Measurements from ENCODE around the gene UBTF.

Gene UBTF

DNA sequence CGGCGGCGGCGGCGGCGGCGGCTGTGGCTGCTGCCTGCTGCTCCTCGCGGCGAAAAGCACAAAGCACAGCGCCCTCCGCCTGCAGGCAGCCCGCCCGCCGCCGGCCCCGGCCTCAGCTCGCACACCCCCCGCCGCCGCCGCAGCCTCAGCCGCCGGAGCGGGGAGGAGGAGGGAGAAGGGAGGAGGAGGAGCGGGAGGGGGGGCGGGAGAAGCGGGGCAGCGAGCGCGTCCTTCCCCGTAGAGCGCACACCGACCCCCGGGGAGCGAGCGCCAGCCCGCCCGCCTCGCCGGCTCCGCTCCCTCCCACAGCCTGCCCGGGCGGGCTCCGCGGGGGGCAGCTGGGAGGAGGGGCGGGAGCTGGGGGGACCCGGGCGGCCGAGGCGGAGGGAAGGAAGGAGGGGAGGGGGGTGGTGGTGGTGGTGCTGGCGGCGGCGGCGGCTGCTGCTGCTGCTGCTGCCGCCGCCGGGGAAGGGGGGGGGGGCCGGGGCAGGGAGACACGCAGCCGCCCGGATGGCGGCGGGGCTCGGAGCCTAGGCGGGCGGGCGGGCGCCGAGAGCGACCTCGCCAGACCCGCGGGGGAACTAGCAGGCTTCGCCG lies at the start of gene UBTF:
UBTF (minus strand) TSS at position 60 of the 597 bp plus-strand sequence. CDS start 1,446 bp downstream, outside the sequence.
- TF ChIP-seq CTCF (IDR thresholded peaks at IDR 0.05; ENCODE audit: low read depth, low read length, missing control alignments): no peak

GRCh38 chr17:44268709-44269534 lies 49.4 kb upstream of the UBTF start:
- H3K4me3 ChIP-seq (replicated peaks; ENCODE audit: low read depth, low read length): no peak overlapping the region
- TF ChIP-seq CTCF (IDR thresholded peaks at IDR 0.05; ENCODE audit: low read depth, low read length, missing control alignments): no peak
- DNase-seq (ENCODE audit: extremely low read depth, low read depth): no peak

More for the DNA sequence above, at the start of gene UBTF:
- H3K4me3 ChIP-seq (replicated peaks; ENCODE audit: low read depth, low read length): peak within 1 kb of the TSS; percentile 79
- no peak for DNase-seq (ENCODE audit: extremely low read depth, low read depth)

GRCh38 chr17:44267818-44268490 lies 48.5 kb upstream of the UBTF start, which contains the start of gene SLC4A1:
TSS of gene SLC4A1 (minus strand) at chr17:44268135. CDS start at chr17:44262866, 5,269 bp downstream.
- no peak for TF ChIP-seq CTCF (IDR thresholded peaks at IDR 0.05; ENCODE audit: low read depth, low read length, missing control alignments)
- H3K4me3 ChIP-seq (replicated peaks; ENCODE audit: low read depth, low read length): no peak within 1 kb of the TSS
- DNase-seq (ENCODE audit: extremely low read depth, low read depth): no peak

GRCh38 chr17:44267165-44267455 lies 47.6 kb upstream of the UBTF start:
- no peak overlapping the region for H3K4me3 ChIP-seq (replicated peaks; ENCODE audit: low read depth, low read length)
- TF ChIP-seq CTCF (IDR thresholded peaks at IDR 0.05; ENCODE audit: low read depth, low read length, missing control alignments): no peak
- DNase-seq (ENCODE audit: extremely low read depth, low read depth): no peak

DNA sequence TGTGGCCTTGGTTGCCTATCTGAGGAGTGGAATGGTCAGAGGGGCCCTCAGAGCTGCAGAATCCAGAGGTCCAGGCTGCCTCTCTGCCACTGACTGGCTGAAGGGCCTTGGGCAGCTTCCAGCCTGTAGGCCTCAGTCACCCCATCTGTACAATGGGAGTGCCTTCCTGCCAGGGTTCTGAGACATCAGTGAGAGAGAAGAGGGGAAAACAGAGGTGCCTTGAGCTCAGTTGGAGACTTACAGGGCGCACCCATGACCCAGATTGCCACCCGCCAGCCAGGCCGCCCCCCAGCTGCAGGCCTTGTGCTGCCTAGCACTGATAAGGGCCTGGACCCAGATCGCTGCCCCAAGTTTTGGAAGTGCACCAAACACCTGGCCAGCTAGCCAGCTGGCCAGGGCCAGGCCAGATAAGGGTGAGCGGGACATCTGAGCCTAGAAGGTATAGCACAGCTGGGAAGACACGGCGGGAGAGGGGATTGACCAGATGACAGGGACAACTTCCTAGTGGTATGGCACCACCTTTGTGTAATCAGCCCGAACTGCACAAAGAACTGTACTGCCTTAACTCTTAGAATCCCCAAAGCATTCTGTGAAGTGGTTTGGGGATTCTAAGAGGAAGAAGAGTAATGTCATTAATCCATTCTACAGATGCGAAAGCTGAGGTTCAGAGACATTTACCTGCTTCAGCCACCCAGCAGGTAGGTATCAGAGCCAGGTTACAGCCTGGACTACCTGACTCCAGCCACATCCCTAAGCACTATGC lies 47.1 kb upstream of the UBTF start:
- H3K4me3 ChIP-seq (replicated peaks; ENCODE audit: low read depth, low read length): no peak overlapping the region
- TF ChIP-seq CTCF (IDR thresholded peaks at IDR 0.05; ENCODE audit: low read depth, low read length, missing control alignments): no peak
- no peak for DNase-seq (ENCODE audit: extremely low read depth, low read depth)

GRCh38 chr17:44263345-44263902 lies 43.9 kb upstream of the UBTF start:
- TF ChIP-seq CTCF (IDR thresholded peaks at IDR 0.05; ENCODE audit: low read depth, low read length, missing control alignments): no peak
- no peak for DNase-seq (ENCODE audit: extremely low read depth, low read depth)
- no peak overlapping the region for H3K4me3 ChIP-seq (replicated peaks; ENCODE audit: low read depth, low read length)
